HCT116 (cell line): ENCODE results near the gene SRGAP3. TPM values are rescaled to one million over a fixed set of nuclear protein-coding genes. Genes with fewer than 3 reads are reported as not detected.

Source experiments
- ATAC-seq: fragments of 200-7000 bp; cut with Tn5 transposase; 2 replicates; pipeline ENCODE4 v1.9.1; 2020; ENCODE audit warnings: mild to moderate bottlenecking, moderate library complexity
- BruUV-seq: library from RNA; stranded (reverse); fragments of 400-500 nt; replicated peaks from 2 replicates; lab custom pipeline; 2021; lab: Mats Ljungman, UMichigan
- CTCF ChIA-PET: fragments of 300-600 bp; sonication (Branson Sonifier 250); formaldehyde crosslinking; loops from one replicate; lab custom pipeline; 2021; ENCODE audit warnings: antibody characterized with exemption; lab: Charles Lee
- POLR2A ChIA-PET: fragments of 300-600, 350-600 bp; sonication (Branson Sonifier 250); formaldehyde crosslinking; loops from one replicate; lab custom pipeline; 2021; ENCODE audit warnings: antibody characterized with exemption; lab: Charles Lee
- RAD21 ChIA-PET, 2 experiments: fragments of 300-600 bp; sonication (Branson Sonifier 250); formaldehyde crosslinking; loops; one replicate each; lab custom pipeline; 2023; ENCODE audit warnings: low total read pairs in 2 of 2; ENCODE audit not compliant: uncharacterized antibody in 2 of 2, unreplicated experiment in 2 of 2, low non-redundant PET in 1 of 2; lab: Charles Lee
- DNase-seq: peaks from one replicate; pipeline ENCODE4 v3.0.0-alpha.2; 2010; ENCODE audit warnings: low read depth, low spot score
- H2AFZ ChIP-seq: fragments of 200-600 bp; shearing (Covaris generic), sonication (generic); 2 replicates; pipeline ENCODE4 v1.6.1; 2017; ENCODE audit warnings: low read depth, mixed run types, mixed read lengths, antibody characterized with exemption, low read length; ENCODE audit not compliant: poor library complexity, severe bottlenecking
- H3K27ac ChIP-seq: 2 replicates; pipeline ENCODE4 v1.5.1; 2012; ENCODE audit warnings: low read depth, low read length
- H3K27me3 ChIP-seq: fragments of 200-600 bp; sonication (generic); 2 replicates; pipeline ENCODE4 v1.6.1; 2016; ENCODE audit warnings: mixed run types, low read length, mixed read lengths; ENCODE audit not compliant: insufficient read depth
- H3K36me3 ChIP-seq, 2 experiments: fragments of 200-500 bp in 1 of 2; fragments of 200-600 bp in 1 of 2; sonication (Bioruptor generic) in 1 of 2; sonication (generic) in 1 of 2; 2 replicates each; pipeline versions ENCODE4 v1.5.1 to v1.6.1; 2014 to 2016; ENCODE audit warnings: low read length in 2 of 2, inconsistent platforms in 1 of 2, mixed read lengths in 1 of 2, mixed run types in 1 of 2; ENCODE audit not compliant: insufficient read depth in 2 of 2, control insufficient read depth in 1 of 2
- H3K4me1 ChIP-seq, 2 experiments: fragments of 200-600 bp in 1 of 2; sonication (generic) in 1 of 2; 2 replicates each; pipeline versions ENCODE4 v1.5.1 to v1.6.1; 2012 to 2017; ENCODE audit warnings: low read length in 2 of 2, inconsistent platforms in 1 of 2, mild to moderate bottlenecking in 1 of 2, mixed read lengths in 1 of 2, mixed run types in 1 of 2, moderate library complexity in 1 of 2; ENCODE audit not compliant: insufficient read depth in 2 of 2, control insufficient read depth in 1 of 2
- H3K4me2 ChIP-seq: fragments of 200-600 bp; sonication (generic); 2 replicates; pipeline ENCODE4 v1.6.1; 2017; ENCODE audit warnings: mixed run types, low read length, mixed read lengths
- H3K4me3 ChIP-seq, 2 experiments: fragments of 200-600 bp in 1 of 2; sonication (generic) in 1 of 2; replicated peaks in 1 of 2; 2 replicates each; pipeline ENCODE4 v1.5.1; 2011 to 2016; ENCODE audit warnings: low read length in 2 of 2, control low read depth in 1 of 2, low read depth in 1 of 2, mild to moderate bottlenecking in 1 of 2, mixed read lengths in 1 of 2, mixed run types in 1 of 2
- H3K79me2 ChIP-seq: fragments of 200-600 bp; sonication (generic); 2 replicates; pipeline ENCODE4 v1.6.1; 2017; ENCODE audit warnings: mild to moderate bottlenecking, mixed run types, low read length, moderate library complexity, mixed read lengths; ENCODE audit not compliant: insufficient read depth
- H3K9ac ChIP-seq: fragments of 200-600 bp; sonication (generic); 2 replicates; pipeline ENCODE4 v1.6.1; 2016; ENCODE audit warnings: low read length, mixed read lengths
- H3K9me2 ChIP-seq: fragments of 200-600 bp; sonication (generic), shearing (Covaris generic); 2 replicates; pipeline ENCODE4 v1.6.1; 2017; ENCODE audit warnings: mixed run types, mild to moderate bottlenecking, moderate library complexity; ENCODE audit not compliant: insufficient read depth
- H3K9me3 ChIP-seq, 2 experiments: fragments of 200-500 bp in 1 of 2; fragments of 200-600 bp in 1 of 2; sonication (Bioruptor generic) in 1 of 2; sonication (generic) in 1 of 2; 2 replicates each; pipeline ENCODE4 v1.6.1; 2014 to 2017; ENCODE audit warnings: low read length in 2 of 2, mixed read lengths in 2 of 2, inconsistent platforms in 1 of 2, low read depth in 1 of 2, mild to moderate bottlenecking in 1 of 2, mixed run types in 1 of 2, moderate library complexity in 1 of 2; ENCODE audit not compliant: control insufficient read depth in 1 of 2, insufficient read depth in 1 of 2
- H4K20me1 ChIP-seq: fragments of 200-600 bp; sonication (generic), shearing (Covaris generic); 2 replicates; pipeline ENCODE4 v1.6.1; 2017; ENCODE audit warnings: mixed run types, mild to moderate bottlenecking, moderate library complexity; ENCODE audit not compliant: insufficient read depth
- ATF3 ChIP-seq: IDR thresholded peaks from 2 replicates; pipeline ENCODE4 v1.6.1; 2012
- EGR1 ChIP-seq: IDR thresholded peaks from 2 replicates; pipeline ENCODE4 v1.6.1; 2012; ENCODE audit warnings: low read depth
- EZH2 ChIP-seq: fragments of 200-600 bp; sonication (generic); IDR thresholded peaks from 2 replicates; pipeline ENCODE4 v1.6.1; 2017; ENCODE audit warnings: antibody characterized with exemption, mixed run types
- EZH2phosphoT487 ChIP-seq: fragments of 200-600 bp; IDR thresholded peaks from 2 replicates; pipeline ENCODE4 v1.6.1; 2018; ENCODE audit warnings: antibody characterized with exemption, borderline replicate concordance
- FOSL1 ChIP-seq: IDR thresholded peaks from 2 replicates; pipeline ENCODE4 v1.6.1; 2012; ENCODE audit warnings: low read depth
- JUND ChIP-seq: IDR thresholded peaks from 2 replicates; pipeline ENCODE4 v1.6.1; 2012
- MAX ChIP-seq: IDR thresholded peaks from 2 replicates; pipeline ENCODE4 v1.6.1; 2012
- POLR2A ChIP-seq: IDR thresholded peaks from 2 replicates; pipeline ENCODE4 v1.7.0; 2011; ENCODE audit warnings: borderline replicate concordance; ENCODE audit not compliant: insufficient read depth, insufficient read length; ENCODE audit errors: extremely low read depth
- RAD21 ChIP-seq: IDR thresholded peaks from 2 replicates; pipeline ENCODE4 v1.6.1; 2012; ENCODE audit warnings: low read depth, mild to moderate bottlenecking
- SP1 ChIP-seq: IDR thresholded peaks from 2 replicates; pipeline ENCODE4 v1.6.1; 2012; ENCODE audit warnings: low read depth
- TCF7L2 ChIP-seq: IDR thresholded peaks from 2 replicates; pipeline ENCODE4 v1.7.0; 2011; ENCODE audit warnings: borderline replicate concordance, inconsistent platforms; ENCODE audit not compliant: insufficient read depth, insufficient read length; ENCODE audit errors: extremely low read depth
- ZFX ChIP-seq: fragments of 450-650 bp; IDR thresholded peaks from 2 replicates; pipeline ENCODE4 v1.6.1; 2017
- ZNF274 ChIP-seq: fragments of 200-500 bp; sonication (Bioruptor generic); IDR thresholded peaks from 2 replicates; pipeline ENCODE4 v1.6.1; 2014; ENCODE audit warnings: mild to moderate bottlenecking, low read depth, low read length, inconsistent platforms
- intact Hi-C: fragments of 100-400 bp; cut with micrococcal nuclease; formaldehyde crosslinking; loops from 2 replicates; pipeline ENCODE4 v1.10.0; 2022
- total RNA-seq: library from RNA; stranded (reverse); gene quantifications from one replicate; pipeline ENCODE4 v1.2.1, GENCODE V29; 2021; ENCODE audit not compliant: unreplicated experiment

SRGAP3 gene
- total RNA-seq, 1 experiment from 2014 or later = 8.3 TPM

- no peaks in the 10 kb centered on the region for H3K27me3 ChIP-seq
- no peaks in the 10 kb centered on the region for H3K4me1 ChIP-seq
- no TSS peak for BruUV-seq
- DNase-seq (no peak), ATAC-seq (no peak)
- no peaks in the 10 kb centered on the region for H4K20me1 ChIP-seq
- no peak overlapping the region for H3K4me2 ChIP-seq
- H2AFZ ChIP-seq = no peak overlapping the region
- TF ChIP-seq JUND (no peak), RAD21 (no peak), POLR2A (no peak), EZH2phosphoT487 (no peak), SP1 (no peak), TCF7L2 (no peak), FOSL1 (no peak), ZNF274 (no peak), MAX (no peak), EGR1 (no peak), ZFX (no peak)
- TF ChIP-seq, all 23 proteins: peak for 0
- ChIA-PET POLR2A (no interaction called here), CTCF (no interaction called here), RAD21 (no interaction called here)
- H3K9me2 ChIP-seq = no peaks in the 10 kb centered on the region
- H3K9me3 ChIP-seq = no peaks in the 10 kb centered on the region
- no peaks in the 10 kb centered on the region for H3K36me3 ChIP-seq
- H3K9ac ChIP-seq = no peak overlapping the region
- intact Hi-C loops = no loop called here
- H3K27ac ChIP-seq = no peak overlapping the region
- no peaks in the 10 kb centered on the region for H3K79me2 ChIP-seq
- no peak overlapping the region for H3K4me3 ChIP-seq
Observed at GRCh38 chr3:9123840-9124239, 125.6 kb downstream of the SRGAP3 start.

- TF ChIP-seq JUND = no peak
- TF ChIP-seq ATF3 = no peak
- no peak for TF ChIP-seq EGR1
- TF ChIP-seq SP1 = no peak
- TF ChIP-seq EZH2 = no peak
- POLR2A ChIA-PET = no interaction called here
- DNase-seq (no peak), ATAC-seq (no peak)
- Histone ChIP-seq H3K36me3 (no peaks in the 10 kb centered on the region), H4K20me1 (no peaks in the 10 kb centered on the region), H3K9me2 (no peaks in the 10 kb centered on the region), H3K4me2 (no peak overlapping the region), H3K4me3 (no peak overlapping the region), H3K9ac (no peak overlapping the region), H3K27me3 (no peaks in the 10 kb centered on the region), H2AFZ (no peak overlapping the region), H3K27ac (no peak overlapping the region), H3K79me2 (no peaks in the 10 kb centered on the region), H3K9me3 (no peaks in the 10 kb centered on the region), H3K4me1 (no peaks in the 10 kb centered on the region)
- intact Hi-C loops = no loop called here
- CTCF ChIA-PET = no interaction called here
- RAD21 ChIA-PET = no interaction called here
- no TSS peak for BruUV-seq
Observed at GRCh38 chr3:9122732-9123364, 126.6 kb downstream of the SRGAP3 start.
